Upper lobe of right lung (tissue), 1 donor: ENCODE data around the gene UPK3BL1. TPM values are rescaled to one million over a fixed set of nuclear protein-coding genes. Genes with fewer than 3 reads are reported as not detected.
A peak's percentile ranks its signal among the peaks of the same experiment; 100 is the strongest.
"Not testable (repeated sequence)": the region's sequence is repeated elsewhere in the genome, so short reads cannot be mapped to it uniquely, and the experiment has no call there.

Experiments used
- ATAC-seq: fragments of 200-7000 bp; cut with Tn5 transposase; one replicate; pipeline ENCODE4 v1.9.1; 2020; ENCODE audit warnings: mild to moderate bottlenecking, moderate library complexity
- DNase-seq: peaks from one replicate; pipeline ENCODE4 v3.0.0-alpha.2; 2020
- H3K27ac ChIP-seq: fragments of 200-600 bp; one replicate; pipeline ENCODE4 v1.8.0; 2022
- H3K27me3 ChIP-seq: fragments of 200-600 bp; one replicate; pipeline ENCODE4 v1.8.0; 2022; ENCODE audit warnings: mild to moderate bottlenecking
- H3K36me3 ChIP-seq: fragments of 200-600 bp; one replicate; pipeline ENCODE4 v1.8.0; 2022
- H3K4me1 ChIP-seq: fragments of 200-600 bp; one replicate; pipeline ENCODE4 v1.8.0; 2022
- H3K4me3 ChIP-seq: fragments of 200-600 bp; one replicate; pipeline ENCODE4 v1.8.0; 2022; ENCODE audit warnings: mild to moderate bottlenecking
- H3K9me3 ChIP-seq: fragments of 200-600 bp; one replicate; pipeline ENCODE4 v1.8.0; 2022
- intact Hi-C: fragments of 100-400 bp; cut with DNase I; formaldehyde crosslinking; loops from one replicate; pipeline ENCODE4 v1.11.0; 2022
- total RNA-seq: library from RNA; stranded (reverse); fragmentation: NEBNext Ultra II Directional; extraction: Animal tissue kit (Norgen Biotek cat#: 25700); gene quantifications from one replicate; pipeline ENCODE4 v1.2.1, GENCODE V29; 2021
- donor health status: DM: no; HTN: yes; CAD: no; lungs with severe emphysema.

Gene UPK3BL1
- total RNA-seq, 1 donor from 2014 or later: 39.4 TPM

DNA sequence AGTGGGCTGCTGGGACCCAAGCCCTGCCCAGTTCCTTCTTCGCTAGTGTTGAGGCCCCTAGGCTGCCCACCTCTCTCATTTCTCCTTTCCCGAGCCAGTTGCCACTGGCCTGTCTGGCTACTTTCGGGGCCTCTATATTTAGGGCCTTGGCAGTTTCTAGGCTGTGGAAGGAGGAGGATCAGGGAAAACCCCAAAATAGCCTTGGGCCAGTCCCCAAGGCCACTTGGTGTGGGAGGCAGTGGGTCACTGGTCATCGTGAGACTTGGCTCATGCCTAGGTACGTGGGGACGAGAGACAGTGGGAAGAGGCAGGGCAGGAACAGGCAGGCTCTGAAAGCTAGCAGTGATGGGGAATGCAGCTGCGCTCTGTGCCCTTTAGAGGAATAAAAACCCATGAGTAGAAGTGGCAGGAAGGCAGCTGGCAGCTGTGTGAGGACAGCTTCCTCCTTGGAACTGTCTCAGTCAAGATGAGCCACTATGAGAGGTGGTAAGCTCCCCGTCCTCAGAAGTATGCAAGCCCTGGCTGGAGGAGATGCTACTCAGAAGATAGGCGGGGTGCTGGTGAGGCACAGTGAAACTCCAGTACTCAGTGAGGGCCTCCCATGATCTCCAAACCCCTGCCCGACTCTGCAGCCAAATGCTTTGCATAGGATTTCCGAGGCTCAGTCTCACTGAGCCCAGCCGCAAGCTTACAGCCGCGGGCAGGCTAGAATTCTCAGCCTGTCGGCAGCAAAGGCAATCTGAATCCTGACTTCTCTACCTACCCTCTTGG is 28.8 kb downstream of the UPK3BL1 start:
- H3K27me3 ChIP-seq, ATAC-seq, H3K4me3 ChIP-seq, H3K4me1 ChIP-seq, H3K36me3 ChIP-seq, H3K9me3 ChIP-seq, intact Hi-C loops, H3K27ac ChIP-seq: not testable (repeated sequence)
- peak; percentile 54 for DNase-seq

- intact Hi-C loops, H3K36me3 ChIP-seq, H3K4me3 ChIP-seq, ATAC-seq, H3K4me1 ChIP-seq, H3K27me3 ChIP-seq, H3K9me3 ChIP-seq, H3K27ac ChIP-seq: not testable (repeated sequence)
- DNase-seq: peak; percentile 63
Measured at GRCh38 chr7:102611675-102612325, 30.8 kb downstream of the UPK3BL1 start.

DNA sequence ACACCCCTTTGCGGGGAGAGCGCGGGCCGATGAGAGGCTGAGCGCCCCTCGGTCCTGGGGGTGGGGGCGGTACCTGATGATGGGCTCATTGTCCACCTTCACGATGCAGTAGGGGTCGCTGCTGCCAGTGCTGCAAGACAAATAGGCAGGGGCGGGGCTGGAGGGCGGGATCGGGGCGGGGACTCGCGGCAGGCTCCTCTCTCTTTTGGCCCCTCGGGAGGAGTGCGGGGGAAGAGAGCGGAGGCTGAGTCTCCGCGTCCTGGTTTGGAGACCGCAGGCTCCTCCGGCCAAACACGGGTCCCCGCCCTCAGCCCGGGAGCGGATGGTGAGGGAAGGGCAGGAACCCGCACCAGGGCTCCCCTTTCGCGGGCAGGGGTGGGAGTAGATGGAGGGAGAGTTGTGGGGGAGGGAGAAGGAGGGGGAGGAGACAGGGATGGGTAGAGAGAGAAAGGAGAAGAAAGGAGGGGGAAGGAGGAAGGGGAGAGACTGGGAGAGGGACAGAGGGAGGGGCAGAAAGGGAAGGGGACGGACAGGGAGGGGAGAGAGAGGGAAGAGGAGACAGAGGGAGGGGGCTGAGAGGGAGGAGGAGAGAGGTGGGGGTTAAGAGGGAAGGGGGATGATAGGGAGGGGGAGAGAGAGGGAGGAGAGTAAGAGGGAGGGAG is 31.4 kb downstream of the UPK3BL1 start:
- intact Hi-C loops, H3K9me3 ChIP-seq, H3K36me3 ChIP-seq, H3K27ac ChIP-seq, H3K27me3 ChIP-seq, H3K4me1 ChIP-seq, DNase-seq, H3K4me3 ChIP-seq: not testable (repeated sequence)
- ATAC-seq: peak; percentile 60

DNA sequence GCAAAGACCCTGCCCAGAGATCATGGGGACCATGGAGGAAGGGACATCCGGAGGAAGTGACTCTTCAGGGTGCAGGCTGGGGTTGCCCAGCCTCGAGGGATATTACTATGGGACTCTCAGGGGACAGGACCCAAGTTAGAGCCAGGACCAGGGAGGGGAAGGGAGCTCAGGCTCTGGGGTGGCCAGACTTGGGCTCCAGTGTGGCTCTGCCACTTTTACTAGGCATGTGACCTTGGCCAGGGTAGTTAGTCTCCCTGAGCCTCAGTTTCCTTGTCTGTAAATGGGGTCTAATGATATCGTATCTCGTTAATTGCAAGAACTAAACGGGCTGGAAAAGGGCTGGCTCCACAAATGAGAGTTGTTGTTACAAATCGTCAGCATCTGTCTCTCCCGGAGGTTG is 32.1 kb downstream of the UPK3BL1 start:
- H3K9me3 ChIP-seq, intact Hi-C loops, H3K36me3 ChIP-seq, H3K27me3 ChIP-seq, H3K27ac ChIP-seq, H3K4me1 ChIP-seq, ATAC-seq, H3K4me3 ChIP-seq: not testable (repeated sequence)
- peak; percentile 56 for DNase-seq

DNA sequence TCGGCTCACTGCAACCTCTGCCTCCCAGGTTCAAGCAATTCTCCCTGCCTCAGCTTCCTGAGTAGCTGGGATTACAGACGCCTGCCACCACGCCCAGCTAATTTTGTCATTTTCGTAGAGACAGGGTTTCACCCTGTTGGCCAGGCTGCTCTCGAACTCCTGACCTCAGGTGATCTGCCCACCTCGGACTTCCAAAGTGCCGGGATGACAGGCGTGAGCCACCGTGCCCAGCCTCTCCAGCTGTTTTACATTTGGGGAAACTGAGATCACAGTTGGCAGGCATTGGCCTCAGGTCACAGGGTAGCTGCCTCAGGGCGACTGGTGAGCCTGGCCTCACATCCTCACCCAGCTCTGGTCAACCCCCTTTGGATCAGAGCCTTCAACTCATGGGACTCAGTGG is 32.9 kb downstream of the UPK3BL1 start:
- DNase-seq: peak; percentile 22
- not testable (repeated sequence) for ATAC-seq

GRCh38 chr7:102606848-102607247 is 35.7 kb downstream of the UPK3BL1 start:
- H3K9me3 ChIP-seq, ATAC-seq, H3K4me3 ChIP-seq, H3K4me1 ChIP-seq, H3K27me3 ChIP-seq, intact Hi-C loops, H3K27ac ChIP-seq, H3K36me3 ChIP-seq, DNase-seq: not testable (repeated sequence)

More for the DNA sequence above, 32.9 kb downstream of the UPK3BL1 start:
- H3K4me3 ChIP-seq, H3K9me3 ChIP-seq, intact Hi-C loops, H3K4me1 ChIP-seq, H3K27me3 ChIP-seq, H3K27ac ChIP-seq, H3K36me3 ChIP-seq: not testable (repeated sequence)

- H3K27me3 ChIP-seq, H3K4me1 ChIP-seq, H3K9me3 ChIP-seq, H3K4me3 ChIP-seq, DNase-seq, intact Hi-C loops, H3K36me3 ChIP-seq, H3K27ac ChIP-seq: not testable (repeated sequence)
- ATAC-seq: peak; percentile 13
Measured at GRCh38 chr7:102604431-102605145, 38.0 kb downstream of the UPK3BL1 start.

DNA sequence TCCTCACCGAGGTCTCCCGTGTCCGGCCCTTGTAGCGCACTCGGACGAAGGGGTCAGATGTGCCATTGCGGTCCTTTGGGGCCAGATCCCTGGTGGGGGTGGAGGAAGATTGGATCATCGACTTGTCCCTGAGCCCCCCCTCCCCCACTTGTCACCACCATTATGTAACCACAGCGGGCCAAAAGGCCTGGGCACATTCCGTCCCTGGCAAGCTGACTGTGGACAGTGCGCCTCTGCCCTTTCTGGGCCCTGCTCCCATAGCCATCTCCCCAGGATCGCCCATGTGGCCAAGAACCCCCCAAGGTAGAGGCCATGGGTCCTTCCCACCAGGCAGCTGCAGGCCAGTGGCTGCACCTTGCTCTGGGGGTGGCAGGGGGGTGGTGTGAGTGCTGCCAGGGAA is 40.3 kb downstream of the UPK3BL1 start:
- ATAC-seq: peak; percentile 7
- intact Hi-C loops, H3K9me3 ChIP-seq, H3K27ac ChIP-seq, H3K36me3 ChIP-seq, H3K27me3 ChIP-seq, H3K4me3 ChIP-seq, H3K4me1 ChIP-seq, DNase-seq: not testable (repeated sequence)

- H3K4me3 ChIP-seq, H3K4me1 ChIP-seq, intact Hi-C loops, H3K36me3 ChIP-seq, H3K27me3 ChIP-seq, ATAC-seq, H3K9me3 ChIP-seq, H3K27ac ChIP-seq, DNase-seq: not testable (repeated sequence)
Measured at GRCh38 chr7:102599699-102600098, 42.9 kb downstream of the UPK3BL1 start.

DNA sequence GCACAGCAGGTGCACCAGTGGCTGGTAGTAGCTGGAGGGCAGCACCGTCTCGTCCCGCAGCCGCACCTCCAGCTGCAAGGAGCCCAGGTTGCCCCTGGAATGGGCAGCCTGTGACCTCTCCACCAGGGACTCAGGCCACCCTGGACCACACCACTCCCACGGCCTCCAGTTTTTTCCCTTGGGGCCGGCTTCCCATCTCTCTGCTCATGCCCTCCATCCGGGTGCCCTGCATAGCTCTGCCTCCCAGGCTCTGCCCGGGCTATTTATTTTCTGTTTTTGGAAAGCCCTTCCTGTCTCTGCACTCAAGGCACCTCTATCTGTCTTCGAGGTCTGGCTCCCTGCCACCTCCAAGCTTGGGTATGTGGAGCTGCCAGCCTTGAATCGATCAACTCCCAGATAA is 46.6 kb downstream of the UPK3BL1 start:
- H3K36me3 ChIP-seq, H3K9me3 ChIP-seq, H3K27ac ChIP-seq, ATAC-seq, H3K4me1 ChIP-seq, H3K27me3 ChIP-seq, DNase-seq, H3K4me3 ChIP-seq, intact Hi-C loops: not testable (repeated sequence)

DNA sequence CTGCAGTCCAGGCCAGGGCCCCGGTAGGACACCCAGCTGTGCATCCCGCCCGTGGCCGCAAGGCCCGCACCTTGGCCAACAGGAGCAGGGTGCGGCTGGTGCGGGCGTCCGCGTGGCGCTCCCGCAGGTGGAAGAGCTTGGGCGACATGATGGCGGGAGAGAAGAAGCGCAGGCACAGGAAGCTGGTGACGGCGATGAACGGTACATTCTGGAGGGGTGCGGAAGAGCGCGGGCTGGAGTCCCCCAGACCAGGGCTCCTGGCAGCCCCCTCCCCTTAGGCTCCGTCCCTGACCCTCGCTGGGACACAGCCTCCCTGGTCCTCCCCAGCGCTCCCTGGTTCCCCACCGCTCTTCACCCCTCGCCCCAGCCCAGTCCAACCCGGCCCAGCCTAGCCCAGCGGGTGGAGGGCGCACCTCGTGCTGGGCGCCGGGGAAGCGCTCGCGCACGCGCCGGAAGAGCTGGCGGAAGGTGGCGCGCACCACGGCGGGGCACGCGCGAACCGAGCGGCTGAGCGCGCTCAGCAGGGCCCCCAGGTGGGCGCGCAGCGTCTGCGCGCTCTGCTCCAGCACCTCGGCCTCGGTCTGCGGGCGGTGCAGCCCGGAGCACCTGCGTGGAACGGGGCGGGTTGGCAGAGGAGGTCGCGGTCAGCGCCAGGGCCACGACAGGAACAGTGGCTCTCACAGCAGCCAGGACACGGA is 48.8 kb downstream of the UPK3BL1 start:
- intact Hi-C loops: not testable (repeated sequence)

DNA sequence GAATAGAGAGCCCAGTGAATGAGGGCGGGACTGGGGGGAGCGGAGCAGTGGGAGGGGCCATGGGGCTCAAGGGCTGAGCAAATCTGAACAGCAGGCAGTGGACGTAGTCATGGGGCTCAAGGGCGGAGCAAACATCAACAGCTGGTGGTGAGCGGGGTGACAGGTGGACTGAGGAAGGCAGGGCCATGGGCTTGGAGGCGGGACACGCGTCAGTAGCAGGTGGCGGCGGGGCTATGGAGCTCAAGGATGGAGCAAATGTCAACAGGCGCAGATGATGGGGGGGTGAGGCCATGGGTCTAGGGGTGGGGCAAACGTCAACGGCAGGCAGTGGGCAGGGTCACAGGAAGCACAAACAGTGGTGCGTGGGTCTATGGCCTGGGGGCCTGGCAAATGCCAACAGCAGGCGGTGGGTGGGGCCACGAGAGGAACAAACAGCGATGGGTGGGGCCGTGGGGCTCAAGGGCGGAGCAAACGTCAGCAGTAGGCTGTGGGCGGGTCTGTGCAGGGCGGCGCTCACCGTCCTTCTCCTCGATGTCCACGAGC is 50.0 kb downstream of the UPK3BL1 start:
- DNase-seq: peak; percentile 92

More for the DNA sequence above, 48.8 kb downstream of the UPK3BL1 start:
- not testable (repeated sequence) for H3K36me3 ChIP-seq, H3K9me3 ChIP-seq, DNase-seq, H3K27ac ChIP-seq, H3K4me1 ChIP-seq, H3K27me3 ChIP-seq, H3K4me3 ChIP-seq
- peak; percentile 50 for ATAC-seq

GRCh38 chr7:102589857-102590256 is 52.7 kb downstream of the UPK3BL1 start:
- peak; percentile 71 for ATAC-seq
- DNase-seq, H3K4me3 ChIP-seq, H3K27ac ChIP-seq, H3K9me3 ChIP-seq, H3K36me3 ChIP-seq, intact Hi-C loops, H3K4me1 ChIP-seq, H3K27me3 ChIP-seq: not testable (repeated sequence)

More for the DNA sequence above, 50.0 kb downstream of the UPK3BL1 start:
- peak; percentile 86 for ATAC-seq
- intact Hi-C loops, H3K4me3 ChIP-seq, H3K27ac ChIP-seq, H3K4me1 ChIP-seq, H3K9me3 ChIP-seq, H3K36me3 ChIP-seq, H3K27me3 ChIP-seq: not testable (repeated sequence)
